Fibroblast of the aortic adventitia (primary cell): ENCODE measurements around the gene LZTS2. TPM values are rescaled to one million over a fixed set of nuclear protein-coding genes. Genes with fewer than 3 reads are reported as not detected.
A peak's percentile ranks its signal among the peaks of the same experiment; 100 is the strongest.

ENCODE experiments used
- DNase-seq: peaks from one replicate; pipeline ENCODE4 v3.0.0-alpha.2; 2010; ENCODE audit warnings: low read depth
- H3K4me3 ChIP-seq: 2 replicates; pipeline ENCODE4 v1.5.1; 2011; ENCODE audit warnings: low read depth, mild to moderate bottlenecking, control low read depth, low read length, moderate library complexity
- CTCF ChIP-seq: IDR thresholded peaks from 2 replicates; pipeline ENCODE4 v1.5.1; 2011; ENCODE audit warnings: mild to moderate bottlenecking, low read length, control low read depth, inconsistent platforms; ENCODE audit not compliant: insufficient read depth
- total RNA-seq: library from RNA; depleted of rRNA; stranded (reverse); fragments of >200 nt; gene quantifications from 2 replicates; pipeline ENCODE4 v1.2.3, GENCODE V29; 2012; ENCODE audit warnings: low replicate concordance

Gene LZTS2
- total RNA-seq, 1 donor, result 91.7 TPM

GRCh38 chr10:100997360-100998182, 2.0 kb upstream of the LZTS2 start:
- H3K4me3 ChIP-seq, result peak overlapping the region; percentile 86
- TF ChIP-seq CTCF, result peak; percentile 91
- peak; percentile 75 for DNase-seq

- peak; percentile 84 for DNase-seq
- TF ChIP-seq CTCF, result no peak
- peak overlapping the region; percentile 86 for H3K4me3 ChIP-seq
These were observed 1.2 kb upstream of the LZTS2 start for GRCh38 chr10:100998183-100998990.

- peak; percentile 67 for TF ChIP-seq CTCF
These were observed 442 bp upstream of the LZTS2 start for GRCh38 chr10:100998991-100999741.

GRCh38 chr10:101000127-101000914, 713 bp downstream of the LZTS2 start:
- peak overlapping the region; percentile 86 for H3K4me3 ChIP-seq
- peak; percentile 26 for DNase-seq
- no peak for TF ChIP-seq CTCF

More at GRCh38 chr10:100998991-100999741, 442 bp upstream of the LZTS2 start:
- H3K4me3 ChIP-seq, result peak overlapping the region; percentile 86
- DNase-seq, result peak; percentile 72

- H3K4me3 ChIP-seq, result peak overlapping the region; percentile 86
- no peak for TF ChIP-seq CTCF
- peak; percentile 89 for DNase-seq
These were observed 1.5 kb downstream of the LZTS2 start for GRCh38 chr10:101000915-101001658.
